Stimulated activated naive CD8-positive, alpha-beta T cell treated with anti-CD3 and anti-CD28 coated beads, Interleukin-15, Interleukin-2, amounts not matched to agents 100 ng/mL and 50 ng/mL, for 24 hours (primary cell): ENCODE data around the gene EDN1.

Experiments used
- H3K27ac Mint-ChIP-seq: one replicate; pipeline ENCODE4 v1.8.0; 2021; ENCODE audit warnings: mild to moderate bottlenecking, mixed read lengths
- H3K27me3 Mint-ChIP-seq: one replicate; pipeline ENCODE4 v1.8.0; 2021; ENCODE audit warnings: mixed read lengths
- H3K36me3 Mint-ChIP-seq: one replicate; pipeline ENCODE4 v1.8.0; 2021; ENCODE audit warnings: low read depth, mixed read lengths
- H3K4me1 Mint-ChIP-seq: one replicate; pipeline ENCODE4 v1.8.0; 2021; ENCODE audit warnings: low read depth, mixed read lengths
- H3K4me3 Mint-ChIP-seq: one replicate; pipeline ENCODE4 v1.8.0; 2021; ENCODE audit warnings: mild to moderate bottlenecking, mixed read lengths
- H3K9me3 Mint-ChIP-seq: one replicate; pipeline ENCODE4 v1.8.0; 2021; ENCODE audit warnings: mixed read lengths

Gene EDN1

GRCh38 chr6:12289933-12290820, at the start of gene EDN1:
Gene EDN1, plus strand, starts transcription at chr6:12290361. Its CDS starts 269 bp downstream, at chr6:12290630.
- Mint-ChIP-seq H3K36me3 (no peaks in the 10 kb centered on the region), H3K27me3 (peaks cover 42% of the 10 kb centered on the region), H3K27ac (no peak within 1 kb of the TSS), H3K9me3 (no peaks in the 10 kb centered on the region), H3K4me1 (peaks cover 22% of the 10 kb centered on the region), H3K4me3 (peak within 1 kb of the TSS; percentile 83)

DNA sequence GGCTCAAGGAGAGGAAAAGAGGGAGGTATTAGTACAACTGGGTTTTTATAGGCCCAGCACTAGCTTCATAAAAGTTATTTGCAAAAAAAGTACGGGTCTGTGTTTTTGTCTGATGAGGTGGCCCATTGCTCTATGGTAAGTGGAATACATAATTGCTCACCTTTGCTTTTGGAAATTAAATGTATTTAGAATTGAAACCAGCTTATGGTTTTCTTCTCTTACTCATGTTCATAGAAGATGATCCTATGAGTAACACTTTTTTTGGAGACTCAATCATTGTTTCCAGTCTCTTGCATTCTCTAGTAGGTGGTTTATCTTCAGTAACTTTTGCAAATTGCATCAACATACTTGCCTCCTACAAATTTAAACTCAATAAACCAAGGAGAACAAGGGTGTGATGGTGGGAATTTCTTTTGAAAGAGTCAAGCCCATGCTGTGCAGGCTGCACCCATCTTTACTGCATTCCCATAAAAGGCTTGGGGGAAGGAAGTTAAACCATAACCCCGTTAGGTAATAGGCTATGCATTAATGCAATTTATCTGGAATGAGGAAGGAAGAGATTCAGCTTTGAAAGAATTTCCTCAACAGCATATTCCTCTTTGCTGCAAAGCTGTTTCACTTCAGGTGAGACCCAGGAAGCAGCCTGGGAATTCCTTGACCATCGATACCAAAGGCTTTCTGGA, 48.5 kb upstream of the EDN1 start:
- Mint-ChIP-seq H3K4me1 (peaks cover 45% of the 10 kb centered on the region), H3K36me3 (no peaks in the 10 kb centered on the region), H3K27ac (peak overlapping the region; percentile 72), H3K4me3 (no peak overlapping the region), H3K27me3 (peaks cover 9% of the 10 kb centered on the region), H3K9me3 (no peaks in the 10 kb centered on the region)

- no peaks in the 10 kb centered on the region for H3K36me3 Mint-ChIP-seq
- H3K27ac Mint-ChIP-seq, result no peak overlapping the region
- H3K9me3 Mint-ChIP-seq, result no peaks in the 10 kb centered on the region
- H3K27me3 Mint-ChIP-seq, result peaks cover 9% of the 10 kb centered on the region
- H3K4me3 Mint-ChIP-seq, result no peak overlapping the region
- peaks cover 37% of the 10 kb centered on the region for H3K4me1 Mint-ChIP-seq
These were observed 47.0 kb upstream of the EDN1 start for GRCh38 chr6:12243169-12243568.

GRCh38 chr6:12245360-12245759, 44.8 kb upstream of the EDN1 start:
- no peak overlapping the region for H3K27ac Mint-ChIP-seq
- H3K27me3 Mint-ChIP-seq, result peaks cover 27% of the 10 kb centered on the region
- no peaks in the 10 kb centered on the region for H3K36me3 Mint-ChIP-seq
- no peaks in the 10 kb centered on the region for H3K9me3 Mint-ChIP-seq
- H3K4me1 Mint-ChIP-seq, result peaks cover 23% of the 10 kb centered on the region
- H3K4me3 Mint-ChIP-seq, result no peak overlapping the region

DNA sequence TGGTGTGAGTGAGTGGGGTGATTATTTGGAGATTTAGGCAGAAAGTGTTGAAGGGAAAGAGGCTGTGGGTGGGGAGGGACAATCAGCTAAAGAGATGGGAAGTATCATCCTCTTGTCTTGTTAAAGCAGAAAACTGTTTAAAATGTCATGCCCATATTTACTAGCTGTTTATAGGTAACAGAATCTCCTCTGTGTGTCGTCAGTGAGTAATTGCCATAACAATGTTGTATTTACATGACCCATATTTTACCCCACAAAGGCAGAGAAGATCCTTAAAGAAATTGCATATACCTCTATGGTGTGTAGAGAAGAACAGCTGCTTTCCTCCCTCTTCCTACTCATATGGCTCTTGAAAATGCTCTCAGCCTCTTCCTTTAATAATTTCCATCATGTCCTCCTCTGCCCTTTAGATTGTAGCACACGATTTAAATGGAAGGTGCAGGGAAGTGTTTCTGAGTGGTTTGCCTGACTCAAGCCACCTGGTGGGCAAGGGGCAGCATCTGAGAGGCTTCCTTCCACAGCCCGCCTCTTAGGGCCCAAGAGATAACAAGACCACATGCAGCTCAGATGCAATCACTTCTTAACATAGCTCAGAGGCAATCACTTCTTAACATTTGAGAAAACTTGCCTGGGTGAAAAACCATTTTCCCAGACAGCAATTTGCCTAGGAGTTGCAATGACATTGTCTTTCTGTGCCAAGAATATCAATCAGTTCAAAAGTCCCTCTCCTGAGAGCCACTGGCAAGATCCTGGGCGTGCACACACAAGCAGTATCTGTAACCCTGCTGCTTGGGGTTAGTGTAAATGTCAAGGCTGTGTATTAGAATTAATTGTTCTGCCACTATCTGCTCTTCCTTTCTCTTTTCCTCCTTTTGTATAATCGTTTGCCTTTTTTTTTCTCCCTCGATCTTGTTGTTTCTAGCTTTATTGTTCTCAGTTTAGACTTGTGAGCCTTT, 44.1 kb upstream of the EDN1 start:
- H3K36me3 Mint-ChIP-seq, result no peaks in the 10 kb centered on the region
- peaks cover 27% of the 10 kb centered on the region for H3K27me3 Mint-ChIP-seq
- peak overlapping the region; percentile 10 for H3K27ac Mint-ChIP-seq
- H3K4me1 Mint-ChIP-seq, result peaks cover 17% of the 10 kb centered on the region
- no peak overlapping the region for H3K4me3 Mint-ChIP-seq
- H3K9me3 Mint-ChIP-seq, result no peaks in the 10 kb centered on the region

- H3K4me3 Mint-ChIP-seq, result no peak overlapping the region
- H3K9me3 Mint-ChIP-seq, result no peaks in the 10 kb centered on the region
- peaks cover 27% of the 10 kb centered on the region for H3K27me3 Mint-ChIP-seq
- H3K27ac Mint-ChIP-seq, result no peak overlapping the region
- peaks cover 9% of the 10 kb centered on the region for H3K4me1 Mint-ChIP-seq
- no peaks in the 10 kb centered on the region for H3K36me3 Mint-ChIP-seq
These were observed 43.3 kb upstream of the EDN1 start for GRCh38 chr6:12246900-12247299.

DNA sequence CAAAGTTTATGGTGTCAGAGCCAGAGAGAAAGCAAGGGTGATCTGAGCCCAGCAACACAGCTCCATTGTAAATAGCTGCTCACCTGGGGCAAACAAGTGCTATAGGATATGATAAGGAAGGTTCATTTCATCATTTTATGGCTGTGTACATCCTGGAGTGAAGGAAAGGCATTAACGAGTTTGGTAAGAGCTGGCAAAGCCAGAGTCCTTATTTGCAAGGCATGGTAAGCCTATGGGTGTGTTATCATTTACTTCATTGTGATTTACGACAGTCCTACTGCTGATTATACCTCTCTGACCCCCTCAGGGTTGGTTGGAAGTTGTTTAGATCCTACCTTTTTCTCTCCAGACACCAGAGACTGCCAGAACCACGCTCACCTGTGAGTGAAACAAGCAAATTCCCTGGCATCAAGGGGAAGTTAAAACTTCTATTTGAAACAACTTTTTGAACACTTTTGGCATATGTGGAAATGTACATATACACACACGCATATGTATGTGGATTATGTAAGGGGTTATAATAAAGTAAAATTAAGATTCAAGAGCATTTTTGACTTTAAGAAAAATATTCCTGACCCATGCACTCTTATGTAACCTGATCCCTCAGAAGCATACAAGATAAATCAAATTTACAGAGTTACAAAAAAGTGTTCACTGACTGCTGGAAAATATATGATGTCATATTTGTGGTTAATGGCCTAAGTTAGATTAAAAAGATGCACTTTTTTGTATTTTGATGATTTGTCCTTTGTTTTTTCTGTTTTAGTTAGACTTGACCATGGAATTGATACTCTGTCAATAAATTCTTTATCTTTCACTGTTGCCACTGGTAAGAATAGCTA, 40.4 kb upstream of the EDN1 start:
- no peaks in the 10 kb centered on the region for H3K36me3 Mint-ChIP-seq
- H3K27ac Mint-ChIP-seq, result no peak overlapping the region
- H3K4me3 Mint-ChIP-seq, result no peak overlapping the region
- H3K4me1 Mint-ChIP-seq, result no peaks in the 10 kb centered on the region
- H3K27me3 Mint-ChIP-seq, result peaks cover 39% of the 10 kb centered on the region
- no peaks in the 10 kb centered on the region for H3K9me3 Mint-ChIP-seq

GRCh38 chr6:12250383-12250770, 39.8 kb upstream of the EDN1 start:
- no peaks in the 10 kb centered on the region for H3K9me3 Mint-ChIP-seq
- H3K4me1 Mint-ChIP-seq, result no peaks in the 10 kb centered on the region
- peaks cover 37% of the 10 kb centered on the region for H3K27me3 Mint-ChIP-seq
- no peak overlapping the region for H3K4me3 Mint-ChIP-seq
- no peaks in the 10 kb centered on the region for H3K36me3 Mint-ChIP-seq
- H3K27ac Mint-ChIP-seq, result no peak overlapping the region

- H3K27ac Mint-ChIP-seq, result no peak overlapping the region
- no peak overlapping the region for H3K4me3 Mint-ChIP-seq
- no peaks in the 10 kb centered on the region for H3K9me3 Mint-ChIP-seq
- H3K4me1 Mint-ChIP-seq, result no peaks in the 10 kb centered on the region
- no peaks in the 10 kb centered on the region for H3K36me3 Mint-ChIP-seq
- peaks cover 25% of the 10 kb centered on the region for H3K27me3 Mint-ChIP-seq
These were observed 36.0 kb upstream of the EDN1 start for GRCh38 chr6:12254210-12254609.

GRCh38 chr6:12258191-12258590, 32.0 kb upstream of the EDN1 start:
- H3K9me3 Mint-ChIP-seq, result no peaks in the 10 kb centered on the region
- H3K4me3 Mint-ChIP-seq, result no peak overlapping the region
- no peaks in the 10 kb centered on the region for H3K36me3 Mint-ChIP-seq
- H3K4me1 Mint-ChIP-seq, result no peaks in the 10 kb centered on the region
- H3K27me3 Mint-ChIP-seq, result peaks cover 13% of the 10 kb centered on the region
- H3K27ac Mint-ChIP-seq, result no peak overlapping the region

DNA sequence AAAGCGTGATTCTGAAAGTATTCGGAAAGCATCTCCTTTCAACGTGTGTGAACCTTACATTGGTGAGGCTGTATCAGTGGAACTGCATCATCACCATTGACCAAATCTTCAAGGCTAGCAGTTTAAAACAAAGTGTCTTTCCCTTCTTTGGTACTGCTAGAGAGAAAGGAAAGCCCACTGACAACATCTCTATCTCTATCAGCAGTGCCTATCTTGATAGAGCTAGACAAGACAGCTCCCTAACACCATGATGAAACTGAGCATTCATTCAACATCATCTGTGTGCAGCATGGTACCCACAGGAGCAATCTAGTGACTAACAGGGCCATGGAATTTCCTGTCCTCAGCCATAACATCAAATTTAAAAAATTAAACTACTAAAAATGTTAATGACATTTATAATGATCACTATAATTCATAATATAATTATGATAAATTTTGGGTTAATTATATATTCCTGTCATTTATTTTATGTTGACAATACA, 31.5 kb upstream of the EDN1 start:
- H3K9me3 Mint-ChIP-seq, result no peaks in the 10 kb centered on the region
- H3K27ac Mint-ChIP-seq, result no peak overlapping the region
- peaks cover 12% of the 10 kb centered on the region for H3K27me3 Mint-ChIP-seq
- H3K4me3 Mint-ChIP-seq, result no peak overlapping the region
- H3K36me3 Mint-ChIP-seq, result no peaks in the 10 kb centered on the region
- no peaks in the 10 kb centered on the region for H3K4me1 Mint-ChIP-seq

DNA sequence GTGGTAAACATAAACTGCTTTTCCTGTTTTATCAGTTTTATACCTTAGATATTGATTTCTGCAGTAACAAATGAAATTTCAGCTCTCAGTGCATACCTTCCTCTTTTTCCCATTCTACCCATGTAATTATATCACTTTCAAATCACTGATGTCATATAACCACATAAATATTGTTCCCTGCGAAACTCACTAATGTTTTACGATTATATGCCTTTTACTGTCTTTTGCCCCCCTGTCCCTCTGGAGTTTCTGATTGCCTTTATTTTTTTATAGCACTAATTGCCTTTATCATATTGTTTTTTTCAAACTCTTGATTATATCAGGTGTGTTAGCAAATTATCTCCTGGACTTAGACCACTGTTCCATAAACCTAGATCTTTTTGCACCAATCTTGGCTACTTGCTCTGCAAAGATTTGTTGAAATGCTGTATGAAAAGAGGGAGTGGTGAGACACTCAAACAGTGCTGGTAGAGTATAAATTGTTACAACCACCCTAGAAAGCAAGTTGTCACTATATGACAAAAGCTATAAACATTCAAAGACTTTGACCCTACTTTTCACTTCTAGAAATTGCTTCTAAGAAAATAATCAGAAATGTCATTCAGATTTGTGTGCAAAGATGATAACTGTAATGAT, 29.6 kb upstream of the EDN1 start:
- Mint-ChIP-seq H3K4me3 (no peak overlapping the region), H3K36me3 (no peaks in the 10 kb centered on the region)

DNA sequence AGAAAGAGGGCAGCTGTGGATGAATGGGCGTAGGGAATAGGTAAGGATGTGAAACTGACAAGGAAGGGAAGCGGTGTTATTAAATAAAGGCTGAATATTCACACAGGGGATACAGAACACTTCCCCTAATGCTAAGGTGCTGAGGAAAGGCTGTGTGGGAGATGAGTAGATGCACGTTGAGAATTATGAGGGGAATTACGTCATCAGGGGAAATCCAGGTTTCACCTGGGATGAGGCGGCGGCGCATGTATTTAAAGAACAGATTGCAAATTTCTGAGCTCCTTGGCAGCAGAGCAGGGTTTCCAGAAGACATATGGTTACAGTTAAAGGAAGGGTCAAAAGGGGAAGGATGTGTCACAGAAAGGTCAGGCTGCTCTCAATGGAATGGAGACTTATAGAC, 28.7 kb upstream of the EDN1 start:
- H3K9me3 Mint-ChIP-seq, result no peaks in the 10 kb centered on the region
- H3K36me3 Mint-ChIP-seq, result no peaks in the 10 kb centered on the region
- no peak overlapping the region for H3K27ac Mint-ChIP-seq
- peaks cover 2% of the 10 kb centered on the region for H3K27me3 Mint-ChIP-seq
- peaks cover 9% of the 10 kb centered on the region for H3K4me1 Mint-ChIP-seq
- no peak overlapping the region for H3K4me3 Mint-ChIP-seq

More for the DNA sequence above, 29.6 kb upstream of the EDN1 start:
- H3K27ac Mint-ChIP-seq, result no peak overlapping the region
- peaks cover under 1% of the 10 kb centered on the region for H3K4me1 Mint-ChIP-seq
- H3K27me3 Mint-ChIP-seq, result peaks cover 5% of the 10 kb centered on the region
- H3K9me3 Mint-ChIP-seq, result no peaks in the 10 kb centered on the region
